22Rv1 (cell line): ENCODE results near the gene ZNF865.

ENCODE experiments used
- CTCF ChIP-seq: fragments of 450-650 bp; IDR thresholded peaks from 2 replicates; pipeline ENCODE4 v1.5.1; 2017; ENCODE audit warnings: mild to moderate bottlenecking
- ZFX ChIP-seq: fragments of 450-650 bp; IDR thresholded peaks from 2 replicates; pipeline ENCODE4 v1.6.1; 2017; ENCODE audit warnings: antibody characterized with exemption, borderline replicate concordance

GRCh38 chr19:55637534-55637933 lies 32.1 kb downstream of the ZNF865 start:
- TF ChIP-seq CTCF: no peak
- no peak for TF ChIP-seq ZFX
